Activated T-helper 17 cell treated with anti-CD3 and anti-CD28 coated beads, Interleukin-2, amount 50 U/mL, for 72 hours (primary cell): ENCODE data around the gene LZTR1. TPM values are rescaled to one million over a fixed set of nuclear protein-coding genes. Genes with fewer than 3 reads are reported as not detected.

Source experiments
- ATAC-seq: fragments of 150-1000 bp; cut with Tn5 transposase; replicated peaks from 2 replicates; pipeline ENCODE4 v1.10.0; 2021; ENCODE audit warnings: mild to moderate bottlenecking, moderate library complexity
- H3K27ac Mint-ChIP-seq: one replicate; pipeline ENCODE4 v1.8.0; 2022; ENCODE audit warnings: mixed read lengths
- H3K27me3 Mint-ChIP-seq: one replicate; pipeline ENCODE4 v1.8.0; 2022; ENCODE audit warnings: mixed read lengths
- H3K36me3 Mint-ChIP-seq: one replicate; pipeline ENCODE4 v1.8.0; 2022; ENCODE audit warnings: low read depth, mild to moderate bottlenecking, mixed read lengths
- H3K4me1 Mint-ChIP-seq: one replicate; pipeline ENCODE4 v1.8.0; 2022; ENCODE audit warnings: mixed read lengths
- H3K4me3 Mint-ChIP-seq: one replicate; pipeline ENCODE4 v1.8.0; 2022; ENCODE audit warnings: mild to moderate bottlenecking, mixed read lengths
- H3K9me3 Mint-ChIP-seq: one replicate; pipeline ENCODE4 v1.8.0; 2022; ENCODE audit warnings: mixed read lengths
- total RNA-seq, 2 donors: library from RNA; stranded (reverse); gene quantifications; one replicate each; pipeline ENCODE4 v1.2.3, GENCODE V29; 2022

Gene LZTR1
- total RNA-seq, 2 donors from 2014 or later: 40.0 to 68.7 TPM

- ATAC-seq: no peak
- no peaks in the 10 kb centered on the region for H3K27me3 Mint-ChIP-seq
- H3K36me3 Mint-ChIP-seq: peaks cover 94% of the 10 kb centered on the region
- H3K9me3 Mint-ChIP-seq: no peaks in the 10 kb centered on the region
- H3K27ac Mint-ChIP-seq: no peak overlapping the region
- H3K4me1 Mint-ChIP-seq: peaks cover 40% of the 10 kb centered on the region
- no peak overlapping the region for H3K4me3 Mint-ChIP-seq
Measured at GRCh38 chr22:20945578-20945934, 36.5 kb upstream of the LZTR1 start.

GRCh38 chr22:20946080-20946986 is 35.8 kb upstream of the LZTR1 start:
- H3K27ac Mint-ChIP-seq: no peak overlapping the region
- H3K4me3 Mint-ChIP-seq: no peak overlapping the region
- H3K36me3 Mint-ChIP-seq: peaks cover 96% of the 10 kb centered on the region
- H3K9me3 Mint-ChIP-seq: no peaks in the 10 kb centered on the region
- H3K27me3 Mint-ChIP-seq: no peaks in the 10 kb centered on the region
- no peak for ATAC-seq
- peaks cover 34% of the 10 kb centered on the region for H3K4me1 Mint-ChIP-seq

- Mint-ChIP-seq H3K9me3 (no peaks in the 10 kb centered on the region), H3K4me1 (peaks cover 30% of the 10 kb centered on the region)
Measured at GRCh38 chr22:20946991-20947390, 35.1 kb upstream of the LZTR1 start.

GRCh38 chr22:20948450-20948849 is 33.6 kb upstream of the LZTR1 start:
- Mint-ChIP-seq H3K27me3 (no peaks in the 10 kb centered on the region), H3K4me1 (peaks cover 21% of the 10 kb centered on the region), H3K4me3 (no peak overlapping the region), H3K9me3 (no peaks in the 10 kb centered on the region), H3K36me3 (peaks cover 98% of the 10 kb centered on the region), H3K27ac (no peak overlapping the region)
- ATAC-seq: no peak

More at GRCh38 chr22:20946991-20947390, 35.1 kb upstream of the LZTR1 start:
- H3K36me3 Mint-ChIP-seq: peaks cover 98% of the 10 kb centered on the region
- H3K4me3 Mint-ChIP-seq: no peak overlapping the region
- no peaks in the 10 kb centered on the region for H3K27me3 Mint-ChIP-seq
- no peak for ATAC-seq
- H3K27ac Mint-ChIP-seq: no peak overlapping the region

GRCh38 chr22:20948989-20949388 is 33.1 kb upstream of the LZTR1 start:
- peaks cover 98% of the 10 kb centered on the region for H3K36me3 Mint-ChIP-seq
- no peaks in the 10 kb centered on the region for H3K27me3 Mint-ChIP-seq
- H3K27ac Mint-ChIP-seq: no peak overlapping the region
- H3K9me3 Mint-ChIP-seq: no peaks in the 10 kb centered on the region
- no peak overlapping the region for H3K4me3 Mint-ChIP-seq
- H3K4me1 Mint-ChIP-seq: peaks cover 17% of the 10 kb centered on the region
- ATAC-seq: no peak

GRCh38 chr22:20949698-20950183 is 32.4 kb upstream of the LZTR1 start:
- H3K4me1 Mint-ChIP-seq: peaks cover 17% of the 10 kb centered on the region
- H3K9me3 Mint-ChIP-seq: no peaks in the 10 kb centered on the region
- no peak overlapping the region for H3K4me3 Mint-ChIP-seq
- ATAC-seq: no peak
- H3K27ac Mint-ChIP-seq: no peak overlapping the region
- no peaks in the 10 kb centered on the region for H3K27me3 Mint-ChIP-seq
- peaks cover 96% of the 10 kb centered on the region for H3K36me3 Mint-ChIP-seq

GRCh38 chr22:20951151-20951931 is 30.8 kb upstream of the LZTR1 start:
- Mint-ChIP-seq H3K36me3 (peaks cover 84% of the 10 kb centered on the region), H3K27ac (no peak overlapping the region), H3K9me3 (no peaks in the 10 kb centered on the region)

GRCh38 chr22:20951932-20952380 is 30.1 kb upstream of the LZTR1 start:
- Mint-ChIP-seq H3K27ac (no peak overlapping the region), H3K27me3 (no peaks in the 10 kb centered on the region), H3K4me3 (no peak overlapping the region), H3K9me3 (no peaks in the 10 kb centered on the region), H3K36me3 (peaks cover 79% of the 10 kb centered on the region), H3K4me1 (no peaks in the 10 kb centered on the region)
- ATAC-seq: no peak

More at GRCh38 chr22:20951151-20951931, 30.8 kb upstream of the LZTR1 start:
- H3K4me3 Mint-ChIP-seq: no peak overlapping the region
- peaks cover 5% of the 10 kb centered on the region for H3K4me1 Mint-ChIP-seq
- ATAC-seq: no peak
- H3K27me3 Mint-ChIP-seq: no peaks in the 10 kb centered on the region

GRCh38 chr22:20952544-20953341 is 29.4 kb upstream of the LZTR1 start:
- Mint-ChIP-seq H3K36me3 (peaks cover 72% of the 10 kb centered on the region), H3K4me3 (no peak overlapping the region), H3K27me3 (no peaks in the 10 kb centered on the region), H3K4me1 (no peaks in the 10 kb centered on the region), H3K9me3 (no peaks in the 10 kb centered on the region), H3K27ac (no peak overlapping the region)
- ATAC-seq: no peak

- Mint-ChIP-seq H3K27ac (no peak overlapping the region), H3K27me3 (peaks cover 5% of the 10 kb centered on the region), H3K9me3 (no peaks in the 10 kb centered on the region), H3K4me1 (no peaks in the 10 kb centered on the region), H3K4me3 (no peak overlapping the region), H3K36me3 (peaks cover 67% of the 10 kb centered on the region)
- no peak for ATAC-seq
Measured at GRCh38 chr22:20953342-20953608, 28.8 kb upstream of the LZTR1 start.

GRCh38 chr22:20953668-20954500 is 28.2 kb upstream of the LZTR1 start:
- Mint-ChIP-seq H3K27ac (no peak overlapping the region), H3K4me3 (no peak overlapping the region), H3K4me1 (no peaks in the 10 kb centered on the region), H3K9me3 (no peaks in the 10 kb centered on the region), H3K36me3 (peaks cover 61% of the 10 kb centered on the region), H3K27me3 (peaks cover 6% of the 10 kb centered on the region)
- ATAC-seq: no peak

- no peaks in the 10 kb centered on the region for H3K4me1 Mint-ChIP-seq
- H3K27me3 Mint-ChIP-seq: peaks cover 6% of the 10 kb centered on the region
- H3K36me3 Mint-ChIP-seq: peaks cover 44% of the 10 kb centered on the region
- no peaks in the 10 kb centered on the region for H3K9me3 Mint-ChIP-seq
- peak; percentile 28 for ATAC-seq
- no peak overlapping the region for H3K4me3 Mint-ChIP-seq
- H3K27ac Mint-ChIP-seq: no peak overlapping the region
Measured at GRCh38 chr22:20955548-20955947, 26.5 kb upstream of the LZTR1 start.

GRCh38 chr22:20956258-20957101 is 25.6 kb upstream of the LZTR1 start:
- Mint-ChIP-seq H3K36me3 (peaks cover 35% of the 10 kb centered on the region), H3K27me3 (peaks cover 6% of the 10 kb centered on the region), H3K4me3 (peak overlapping the region; percentile 41), H3K27ac (no peak overlapping the region), H3K9me3 (no peaks in the 10 kb centered on the region), H3K4me1 (no peaks in the 10 kb centered on the region)
- ATAC-seq: no peak
